Activated CD4-positive, alpha-beta T cell treated with anti-CD3 and anti-CD28 coated beads, Interleukin-2, amount 50 U/mL, for 48 hours (primary cell): ENCODE measurements around the gene OSBPL5.

ENCODE experiments used
- DNase-seq, 2 experiments: peaks; one replicate each; pipeline ENCODE4 v3.0.0-alpha.2; 2020

OSBPL5 gene

GRCh38 chr11:3133261-3134217, 31.6 kb downstream of the OSBPL5 start:
- no peak for DNase-seq

GRCh38 chr11:3132831-3133260, 32.3 kb downstream of the OSBPL5 start:
- no peak for DNase-seq

- no peak for DNase-seq
Measured at GRCh38 chr11:3132271-3132781, 32.8 kb downstream of the OSBPL5 start.

- no peak for DNase-seq
Measured at GRCh38 chr11:3131330-3131941, 33.7 kb downstream of the OSBPL5 start.

GRCh38 chr11:3130269-3131071, 34.6 kb downstream of the OSBPL5 start:
- no peak for DNase-seq

GRCh38 chr11:3129591-3130268, 35.4 kb downstream of the OSBPL5 start:
- DNase-seq: no peak

- no peak for DNase-seq
Measured at GRCh38 chr11:3129181-3129590, 35.9 kb downstream of the OSBPL5 start.

- no peak for DNase-seq
Measured at GRCh38 chr11:3128356-3129180, 36.5 kb downstream of the OSBPL5 start.

GRCh38 chr11:3127706-3128355, 37.3 kb downstream of the OSBPL5 start:
- DNase-seq: no peak

- DNase-seq: no peak
Measured at GRCh38 chr11:3126901-3127691, 38.0 kb downstream of the OSBPL5 start.

- DNase-seq: no peak
Measured at GRCh38 chr11:3126207-3126865, 38.8 kb downstream of the OSBPL5 start.

- DNase-seq: no peak
Measured at GRCh38 chr11:3124821-3125220, 40.3 kb downstream of the OSBPL5 start.

- no peak for DNase-seq
Measured at GRCh38 chr11:3123761-3124733, 41.1 kb downstream of the OSBPL5 start.

- no peak for DNase-seq
Measured at GRCh38 chr11:3123305-3123704, 41.8 kb downstream of the OSBPL5 start.

- no peak for DNase-seq
Measured at GRCh38 chr11:3122775-3123201, 42.3 kb downstream of the OSBPL5 start.

GRCh38 chr11:3121931-3122774, 43.0 kb downstream of the OSBPL5 start:
- no peak for DNase-seq

- DNase-seq: no peak
Measured at GRCh38 chr11:3121416-3121815, 43.7 kb downstream of the OSBPL5 start.
